GM23248 (cell line): ENCODE results near the gene TFAP2E. TPM values are rescaled to one million over a fixed set of nuclear protein-coding genes. Genes with fewer than 3 reads are reported as not detected.

Experiments
- DNase-seq: peaks from one replicate; pipeline ENCODE4 v3.0.0-alpha.2; 2015
- H2AFZ ChIP-seq: fragments of 200-600 bp; sonication (generic); 2 replicates; pipeline ENCODE4 v1.6.1; 2016; ENCODE audit warnings: antibody characterized with exemption
- H3F3A ChIP-seq: fragments of 200-600 bp; sonication (generic); 2 replicates; pipeline ENCODE4 v1.6.1; 2016; ENCODE audit warnings: mild to moderate bottlenecking, antibody characterized with exemption, mixed run types; ENCODE audit not compliant: insufficient read depth
- H3K27ac ChIP-seq: fragments of 200-600 bp; sonication (generic); 2 replicates; pipeline ENCODE4 v1.5.1; 2016; ENCODE audit warnings: mild to moderate bottlenecking
- H3K27me3 ChIP-seq: fragments of 200-600 bp; sonication (generic); replicated peaks from 2 replicates; pipeline ENCODE4 v1.6.1; 2016; ENCODE audit warnings: mild to moderate bottlenecking; ENCODE audit not compliant: insufficient read depth
- H3K36me3 ChIP-seq: fragments of 200-600 bp; sonication (generic); 2 replicates; pipeline ENCODE4 v1.6.1; 2016; ENCODE audit warnings: low read depth, mild to moderate bottlenecking
- H3K4me1 ChIP-seq: fragments of 200-600 bp; sonication (generic); 2 replicates; pipeline ENCODE4 v1.6.1; 2016; ENCODE audit warnings: mild to moderate bottlenecking; ENCODE audit not compliant: insufficient read depth
- H3K4me2 ChIP-seq: fragments of 200-600 bp; sonication (generic); one replicate; pipeline ENCODE4 v1.6.1; 2016; ENCODE audit warnings: mild to moderate bottlenecking; ENCODE audit not compliant: unreplicated experiment
- H3K4me3 ChIP-seq: fragments of 200-600 bp; sonication (generic); 2 replicates; pipeline ENCODE4 v1.5.1; 2016; ENCODE audit warnings: mild to moderate bottlenecking
- H3K79me2 ChIP-seq: fragments of 200-600 bp; sonication (generic); 2 replicates; pipeline ENCODE4 v1.6.1; 2016; ENCODE audit warnings: mild to moderate bottlenecking; ENCODE audit not compliant: insufficient read depth
- H3K9ac ChIP-seq: fragments of 200-600 bp; sonication (generic); 2 replicates; pipeline ENCODE4 v1.6.1; 2016; ENCODE audit warnings: mild to moderate bottlenecking
- H3K9me2 ChIP-seq: fragments of 200-600 bp; sonication (generic); 2 replicates; pipeline ENCODE4 v1.6.1; 2016; ENCODE audit warnings: mixed run types, mild to moderate bottlenecking, moderate library complexity; ENCODE audit not compliant: insufficient read depth
- H3K9me3 ChIP-seq: fragments of 200-600 bp; sonication (generic); one replicate; pipeline ENCODE4 v1.6.1; 2017; ENCODE audit warnings: low read depth
- H4K20me1 ChIP-seq: fragments of 200-600 bp; sonication (generic); 2 replicates; pipeline ENCODE4 v1.6.0; 2016; ENCODE audit not compliant: insufficient read depth
- EZH2 ChIP-seq: fragments of 200-600 bp; sonication (generic); IDR thresholded peaks from 2 replicates; pipeline ENCODE4 v1.6.1; 2018; ENCODE audit warnings: antibody characterized with exemption, mild to moderate bottlenecking; ENCODE audit not compliant: insufficient read depth, poor library complexity, severe bottlenecking
- EZH2phosphoT487 ChIP-seq: fragments of 200-600 bp; sonication (generic); IDR thresholded peaks from 2 replicates; pipeline ENCODE4 v1.6.1; 2018; ENCODE audit warnings: antibody characterized with exemption, moderate library complexity, mild to moderate bottlenecking, low read depth; ENCODE audit not compliant: insufficient read depth
- WGBS, 2 experiments: methylation state at CpG; one replicate each; pipeline ENCODE4 v1.1.6; 2015 to 2017; ENCODE audit warnings: low lambda C conversion rate in 2 of 2, low coverage in 1 of 2; ENCODE audit errors: missing lambda C conversion rate in 2 of 2; 5-methylcytosine and 5-hydroxymethylcytosine counted together
- in situ Hi-C: fragments of 300-500 bp; cut with MboI; formaldehyde crosslinking; loops from 2 replicates; pipeline ENCODE4 v1.15.0; 2020
- polyA plus RNA-seq: library from polyadenylated mRNA; unstranded; fragments of >200 nt; fragmentation: Nextera tagmentation; extraction: Ambion mirVana; gene quantifications from 2 replicates; pipeline ENCODE4 v1.2.1, GENCODE V29; 2016
- total RNA-seq: library from RNA; depleted of rRNA; stranded (reverse); fragments of >200 nt; shearing (Covaris generic); gene quantifications from 2 replicates; pipeline ENCODE4 v1.2.3, GENCODE V29; 2014

Gene TFAP2E
- total and polyA plus RNA-seq, 2 experiments from 2014 or later = 0.18 TPM; not detected in 1

GRCh38 chr1:35633547-35633946, 60.4 kb downstream of the TFAP2E start:
- Histone ChIP-seq H3K4me3 (no peak overlapping the region), H3K36me3 (peaks cover 62% of the 10 kb centered on the region), H3K9ac (no peak overlapping the region), H3K9me2 (no peaks in the 10 kb centered on the region), H3K27ac (no peak overlapping the region), H3K9me3 (no peaks in the 10 kb centered on the region), H3K4me2 (no peak overlapping the region), H4K20me1 (no peaks in the 10 kb centered on the region), H3K79me2 (peaks cover 98% of the 10 kb centered on the region), H3K4me1 (peaks cover 22% of the 10 kb centered on the region), H3F3A (peaks cover 21% of the 10 kb centered on the region; the same call in 1 of the 2 replicates), H3K27me3 (no peaks in the 10 kb centered on the region), H2AFZ (no peak overlapping the region)
- TF ChIP-seq EZH2 = no peak
- TF ChIP-seq EZH2phosphoT487 = no peak
- in situ Hi-C loops = no loop called here
- no peak for DNase-seq

- H3K4me3 ChIP-seq = peak overlapping the region; percentile 76
- peak overlapping the region; percentile 98 for H3K4me2 ChIP-seq
- peaks cover 89% of the 10 kb centered on the region for H3K79me2 ChIP-seq
- H3K27me3 ChIP-seq = no peaks in the 10 kb centered on the region
- H2AFZ ChIP-seq = peak overlapping the region; percentile 15
- peaks cover 37% of the 10 kb centered on the region for H3F3A ChIP-seq
- H3K9me3 ChIP-seq = no peaks in the 10 kb centered on the region
- DNase-seq = peak; percentile 71
- in situ Hi-C loops = no loop called here
- no peaks in the 10 kb centered on the region for H4K20me1 ChIP-seq
- peaks cover 27% of the 10 kb centered on the region for H3K36me3 ChIP-seq
- H3K9ac ChIP-seq = peak overlapping the region; percentile 80
- peak overlapping the region; percentile 73 for H3K27ac ChIP-seq
- TF ChIP-seq EZH2phosphoT487 = no peak
- no peak for TF ChIP-seq EZH2
- H3K4me1 ChIP-seq = peaks cover 32% of the 10 kb centered on the region
- H3K9me2 ChIP-seq = no peaks in the 10 kb centered on the region
- WGBS, 2 experiments = 0 to 9% methylated on average over 1 of the region's 1 CpG
These were observed 64.3 kb downstream of the TFAP2E start for GRCh38 chr1:35637401-35637809.

GRCh38 chr1:35640380-35641232, 67.5 kb downstream of the TFAP2E start:
- TF ChIP-seq EZH2 = no peak
- no peak for TF ChIP-seq EZH2phosphoT487
- 15 to 16% methylated on average over 28 to 29 of the region's 29 CpGs for WGBS, 2 experiments
- Histone ChIP-seq H3K27ac (peak overlapping the region; percentile 97), H3K9me3 (no peaks in the 10 kb centered on the region), H3F3A (peaks cover 39% of the 10 kb centered on the region), H3K79me2 (peaks cover 57% of the 10 kb centered on the region), H3K4me3 (peak overlapping the region; percentile 91), H3K4me2 (peak overlapping the region; percentile 96), H3K36me3 (no peaks in the 10 kb centered on the region), H4K20me1 (no peaks in the 10 kb centered on the region), H3K9me2 (no peaks in the 10 kb centered on the region), H3K27me3 (no peaks in the 10 kb centered on the region), H3K4me1 (peaks cover 35% of the 10 kb centered on the region), H3K9ac (peak overlapping the region; percentile 96), H2AFZ (peak overlapping the region; percentile 96)
- in situ Hi-C loops = no loop called here
- peak; percentile 24 for DNase-seq

- Histone ChIP-seq H3K9me2 (no peaks in the 10 kb centered on the region), H3K9me3 (no peaks in the 10 kb centered on the region), H3F3A (peaks cover 38% of the 10 kb centered on the region), H3K4me1 (peaks cover 32% of the 10 kb centered on the region), H3K27ac (peak within 1 kb of the TSS; percentile 97), H3K79me2 (peaks cover 50% of the 10 kb centered on the region), H3K4me3 (peak within 1 kb of the TSS; percentile 91), H3K4me2 (peak within 1 kb of the TSS; percentile 96), H4K20me1 (no peaks in the 10 kb centered on the region), H3K27me3 (no peaks in the 10 kb centered on the region), H2AFZ (peak within 1 kb of the TSS; percentile 96), H3K9ac (peak within 1 kb of the TSS; percentile 96), H3K36me3 (no peaks in the 10 kb centered on the region)
- TF ChIP-seq EZH2 (no peak), EZH2phosphoT487 (no peak)
- peak; percentile 99 for DNase-seq
- WGBS, 2 experiments = 1 to 2% methylated on average over 43 of the region's 43 CpGs
- in situ Hi-C loops = no loop called here
These were observed 68.2 kb downstream of the TFAP2E start, which contains the start of gene PSMB2 for GRCh38 chr1:35641233-35641866. Gene PSMB2, minus strand, starts transcription at chr1:35641526. Its CDS starts 94 bp downstream, at chr1:35641432.
